ENCODE data around the gene WDR91.

The WDR91 gene

DNA sequence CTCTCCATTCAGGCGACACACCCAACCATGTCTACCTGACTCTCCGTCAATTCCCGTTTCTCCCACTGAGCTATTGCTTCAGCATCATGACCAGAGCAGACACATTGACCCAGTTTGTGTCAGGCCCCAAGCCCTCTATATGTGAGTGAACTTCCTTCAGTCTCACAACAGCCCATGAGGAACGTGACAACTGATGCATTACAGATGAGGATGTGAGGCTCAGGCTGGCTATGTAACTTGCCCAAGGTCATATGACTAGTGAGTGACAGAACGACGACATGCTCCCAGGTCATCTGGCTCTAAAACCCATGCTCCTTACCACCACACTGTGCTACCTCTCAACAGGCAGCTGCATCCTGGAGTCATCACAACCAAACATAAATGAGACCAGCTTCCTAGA is 59.8 kb downstream of the WDR91 start:
- no peak for DNase-seq (ENCODE audit: low spot score)
- no peak overlapping the region for H2AFZ ChIP-seq (ENCODE audit: low read length)
- no peak overlapping the region for H3K18ac ChIP-seq (ENCODE audit: low read length)
- H3K36me3 ChIP-seq (replicated peaks in 1 of 2; ENCODE audit: control insufficient read depth in 2 of 2, insufficient read depth in 2 of 2, low read length in 2 of 2), result no peaks in the 10 kb centered on the region
- H2BK5ac ChIP-seq (ENCODE audit: low read length), result no peak overlapping the region
- no peak overlapping the region for H3K4me2 ChIP-seq (ENCODE audit: insufficient read depth, low read length, poor library complexity, severe bottlenecking)
- H3K9me3 ChIP-seq (replicated peaks in 1 of 2; ENCODE audit: control insufficient read depth in 2 of 2, insufficient read depth in 1 of 2, low read depth in 1 of 2, low read length in 2 of 2), result peaks cover 0 to 11% of the 10 kb centered on the region in 2 donors
- WGBS, 2 donors (ENCODE audit: extremely low coverage in 2 of 2, insufficient read length in 2 of 2, insufficient replicate concordance in 1 of 2), result no CpG with 5 or more reads among the region's 6 CpGs
- H4K91ac ChIP-seq (ENCODE audit: low read depth, low read length, poor library complexity), result no peak overlapping the region
- H3K14ac ChIP-seq (ENCODE audit: low read length), result no peak overlapping the region
- H2AK5ac ChIP-seq (ENCODE audit: low read depth, low read length), result no peak overlapping the region
- no peak overlapping the region for H3K23ac ChIP-seq (ENCODE audit: low read depth, low read length, poor library complexity)
- H3K27ac ChIP-seq (replicated peaks; ENCODE audit: low read length), result no peak overlapping the region
- no peaks in the 10 kb centered on the region for H3K79me1 ChIP-seq (ENCODE audit: low read depth, low read length)
- no peak overlapping the region for H2BK12ac ChIP-seq (ENCODE audit: low read length)
- H3K4ac ChIP-seq (ENCODE audit: low read length), result no peak overlapping the region
- no peak overlapping the region for H2BK15ac ChIP-seq (ENCODE audit: low read length)
- no peak overlapping the region for H4K8ac ChIP-seq (ENCODE audit: low read depth, low read length)
- H3K4me3 ChIP-seq (ENCODE audit: low read length in 2 of 2), result no peak overlapping the region
- no peak overlapping the region for H2BK120ac ChIP-seq (ENCODE audit: low read depth, low read length)
- no peaks in the 10 kb centered on the region for H3K4me1 ChIP-seq (ENCODE audit: control insufficient read depth in 2 of 2, insufficient read depth in 1 of 2, low read depth in 1 of 2, low read length in 2 of 2)
- H3K27me3 ChIP-seq (ENCODE audit: control insufficient read depth in 3 of 3, insufficient read depth in 3 of 3, low read depth in 1 of 3, low read length in 3 of 3), result no peaks in the 10 kb centered on the region
- H3K9ac ChIP-seq (ENCODE audit: low read depth, low read length, poor library complexity), result no peak overlapping the region

DNA sequence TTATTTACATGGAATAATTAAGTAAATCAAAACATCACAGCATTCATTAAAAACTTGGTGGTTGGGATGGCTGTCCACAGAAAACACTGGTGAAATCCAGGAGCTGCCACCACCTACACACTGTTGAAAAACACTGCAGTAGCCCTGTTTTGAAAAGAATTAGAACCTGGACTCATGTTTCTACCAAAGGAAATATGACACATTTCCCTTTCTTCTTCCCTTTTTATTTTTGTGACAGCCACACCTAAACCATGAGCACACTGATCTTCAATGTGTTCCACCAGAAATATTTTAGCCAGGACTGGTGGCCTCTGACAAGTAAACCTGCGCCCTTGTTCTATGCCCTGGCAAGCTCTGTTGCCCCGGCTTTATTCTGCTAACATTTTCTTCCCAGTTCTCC is 60.2 kb downstream of the WDR91 start:
- no peak overlapping the region for H3K23ac ChIP-seq (ENCODE audit: low read depth, low read length, poor library complexity)
- H3K4me3 ChIP-seq (ENCODE audit: low read length in 2 of 2), result no peak overlapping the region
- H4K8ac ChIP-seq (ENCODE audit: low read depth, low read length), result no peak overlapping the region
- WGBS, 2 donors (ENCODE audit: extremely low coverage in 2 of 2, insufficient read length in 2 of 2, insufficient replicate concordance in 1 of 2), result no CpG with 5 or more reads among the region's 2 CpGs
- H2BK120ac ChIP-seq (ENCODE audit: low read depth, low read length), result no peak overlapping the region
- no peak overlapping the region for H2AK5ac ChIP-seq (ENCODE audit: low read depth, low read length)
- no peak overlapping the region for H3K14ac ChIP-seq (ENCODE audit: low read length)
- no peak overlapping the region for H3K18ac ChIP-seq (ENCODE audit: low read length)
- no peaks in the 10 kb centered on the region for H3K4me1 ChIP-seq (ENCODE audit: control insufficient read depth in 2 of 2, insufficient read depth in 1 of 2, low read depth in 1 of 2, low read length in 2 of 2)
- no peak overlapping the region for H3K4me2 ChIP-seq (ENCODE audit: insufficient read depth, low read length, poor library complexity, severe bottlenecking)
- no peaks in the 10 kb centered on the region for H3K27me3 ChIP-seq (ENCODE audit: control insufficient read depth in 3 of 3, insufficient read depth in 3 of 3, low read depth in 1 of 3, low read length in 3 of 3)
- no peak overlapping the region for H2AFZ ChIP-seq (ENCODE audit: low read length)
- H3K36me3 ChIP-seq (replicated peaks in 1 of 2; ENCODE audit: control insufficient read depth in 2 of 2, insufficient read depth in 2 of 2, low read length in 2 of 2), result no peaks in the 10 kb centered on the region
- H3K4ac ChIP-seq (ENCODE audit: low read length), result no peak overlapping the region
- H3K27ac ChIP-seq (replicated peaks; ENCODE audit: low read length), result no peak overlapping the region
- DNase-seq (ENCODE audit: low spot score), result no peak
- no peak overlapping the region for H2BK5ac ChIP-seq (ENCODE audit: low read length)
- H2BK15ac ChIP-seq (ENCODE audit: low read length), result no peak overlapping the region
- no peak overlapping the region for H4K91ac ChIP-seq (ENCODE audit: low read depth, low read length, poor library complexity)
- H2BK12ac ChIP-seq (ENCODE audit: low read length), result no peak overlapping the region
- H3K9me3 ChIP-seq (replicated peaks in 1 of 2; ENCODE audit: control insufficient read depth in 2 of 2, insufficient read depth in 1 of 2, low read depth in 1 of 2, low read length in 2 of 2), result peaks cover 0 to 9% of the 10 kb centered on the region in 2 donors
- no peaks in the 10 kb centered on the region for H3K79me1 ChIP-seq (ENCODE audit: low read depth, low read length)
- H3K9ac ChIP-seq (ENCODE audit: low read depth, low read length, poor library complexity), result no peak overlapping the region

GRCh38 chr7:135150072-135150782 is 61.1 kb downstream of the WDR91 start:
- WGBS, 2 donors (ENCODE audit: extremely low coverage in 2 of 2, insufficient read length in 2 of 2, insufficient replicate concordance in 1 of 2), result no CpG with 5 or more reads among the region's 8 CpGs
- H2AK5ac ChIP-seq (ENCODE audit: low read depth, low read length), result no peak overlapping the region
- no peak overlapping the region for H3K14ac ChIP-seq (ENCODE audit: low read length)
- no peak overlapping the region for H2BK120ac ChIP-seq (ENCODE audit: low read depth, low read length)
- H3K9me3 ChIP-seq (replicated peaks in 1 of 2; ENCODE audit: control insufficient read depth in 2 of 2, insufficient read depth in 1 of 2, low read depth in 1 of 2, low read length in 2 of 2), result peaks cover 0 to under 1% of the 10 kb centered on the region in 2 donors
- H4K8ac ChIP-seq (ENCODE audit: low read depth, low read length), result no peak overlapping the region
- no peak overlapping the region for H3K18ac ChIP-seq (ENCODE audit: low read length)
- H2AFZ ChIP-seq (ENCODE audit: low read length), result no peak overlapping the region
- no peak for DNase-seq (ENCODE audit: low spot score)
- H3K79me1 ChIP-seq (ENCODE audit: low read depth, low read length), result no peaks in the 10 kb centered on the region
- H3K9ac ChIP-seq (ENCODE audit: low read depth, low read length, poor library complexity), result no peak overlapping the region
- no peak overlapping the region for H3K23ac ChIP-seq (ENCODE audit: low read depth, low read length, poor library complexity)
- no peaks in the 10 kb centered on the region for H3K36me3 ChIP-seq (replicated peaks in 1 of 2; ENCODE audit: control insufficient read depth in 2 of 2, insufficient read depth in 2 of 2, low read length in 2 of 2)
- H4K91ac ChIP-seq (ENCODE audit: low read depth, low read length, poor library complexity), result no peak overlapping the region
- no peak overlapping the region for H3K27ac ChIP-seq (replicated peaks; ENCODE audit: low read length)
- no peak overlapping the region for H3K4me2 ChIP-seq (ENCODE audit: insufficient read depth, low read length, poor library complexity, severe bottlenecking)
- no peaks in the 10 kb centered on the region for H3K27me3 ChIP-seq (ENCODE audit: control insufficient read depth in 3 of 3, insufficient read depth in 3 of 3, low read depth in 1 of 3, low read length in 3 of 3)
- H2BK12ac ChIP-seq (ENCODE audit: low read length), result no peak overlapping the region
- H2BK5ac ChIP-seq (ENCODE audit: low read length), result no peak overlapping the region
- no peak overlapping the region for H2BK15ac ChIP-seq (ENCODE audit: low read length)
- H3K4ac ChIP-seq (ENCODE audit: low read length), result no peak overlapping the region
- no peaks in the 10 kb centered on the region for H3K4me1 ChIP-seq (ENCODE audit: control insufficient read depth in 2 of 2, insufficient read depth in 1 of 2, low read depth in 1 of 2, low read length in 2 of 2)
- no peak overlapping the region for H3K4me3 ChIP-seq (ENCODE audit: low read length in 2 of 2)

GRCh38 chr7:135147899-135148721 is 63.2 kb downstream of the WDR91 start, which contains the start of gene TMEM140:
TMEM140 (plus strand) TSS chr7:135148072; CDS start chr7:135164442, 16,370 bp downstream.
- H4K8ac ChIP-seq (ENCODE audit: low read depth, low read length), result no peak within 1 kb of the TSS
- H3K14ac ChIP-seq (ENCODE audit: low read length), result no peak within 1 kb of the TSS
- H2AFZ ChIP-seq (ENCODE audit: low read length), result no peak within 1 kb of the TSS
- H3K4me1 ChIP-seq (ENCODE audit: control insufficient read depth in 2 of 2, insufficient read depth in 1 of 2, low read depth in 1 of 2, low read length in 2 of 2), result no peaks in the 10 kb centered on the region
- no peak within 1 kb of the TSS for H2BK15ac ChIP-seq (ENCODE audit: low read length)
- no peak within 1 kb of the TSS for H3K27ac ChIP-seq (replicated peaks; ENCODE audit: low read length)
- H3K36me3 ChIP-seq (replicated peaks in 1 of 2; ENCODE audit: control insufficient read depth in 2 of 2, insufficient read depth in 2 of 2, low read length in 2 of 2), result no peaks in the 10 kb centered on the region
- H3K18ac ChIP-seq (ENCODE audit: low read length), result no peak within 1 kb of the TSS
- H2BK5ac ChIP-seq (ENCODE audit: low read length), result no peak within 1 kb of the TSS
- H3K79me1 ChIP-seq (ENCODE audit: low read depth, low read length), result no peaks in the 10 kb centered on the region
- H3K9ac ChIP-seq (ENCODE audit: low read depth, low read length, poor library complexity), result no peak within 1 kb of the TSS
- H2BK120ac ChIP-seq (ENCODE audit: low read depth, low read length), result no peak within 1 kb of the TSS
- H2AK5ac ChIP-seq (ENCODE audit: low read depth, low read length), result no peak within 1 kb of the TSS
- no peak within 1 kb of the TSS for H3K4me3 ChIP-seq (ENCODE audit: low read length in 2 of 2)
- DNase-seq (ENCODE audit: low spot score), result no peak
- H3K27me3 ChIP-seq (ENCODE audit: control insufficient read depth in 3 of 3, insufficient read depth in 3 of 3, low read depth in 1 of 3, low read length in 3 of 3), result no peaks in the 10 kb centered on the region
- H3K4ac ChIP-seq (ENCODE audit: low read length), result no peak within 1 kb of the TSS
- no peak within 1 kb of the TSS for H2BK12ac ChIP-seq (ENCODE audit: low read length)
- H3K4me2 ChIP-seq (ENCODE audit: insufficient read depth, low read length, poor library complexity, severe bottlenecking), result no peak within 1 kb of the TSS
- H4K91ac ChIP-seq (ENCODE audit: low read depth, low read length, poor library complexity), result no peak within 1 kb of the TSS
- no peak within 1 kb of the TSS for H3K23ac ChIP-seq (ENCODE audit: low read depth, low read length, poor library complexity)
- WGBS, 2 donors (ENCODE audit: extremely low coverage in 2 of 2, insufficient read length in 2 of 2, insufficient replicate concordance in 1 of 2), result no CpG with 5 or more reads among the region's 13 CpGs
- no peaks in the 10 kb centered on the region for H3K9me3 ChIP-seq (replicated peaks in 1 of 2; ENCODE audit: control insufficient read depth in 2 of 2, insufficient read depth in 1 of 2, low read depth in 1 of 2, low read length in 2 of 2)
